GM21786 (cell line): ENCODE data around the gene HIVEP3.
"Not testable (repeated sequence)": the region's sequence is repeated elsewhere in the genome, so short reads cannot be mapped to it uniquely, and the experiment has no call there.

Experiments
- ATAC-seq: cut with Tn5 transposase; IDR thresholded peaks from one replicate; pipeline ENCODE4 v1.9.1; 2021; ENCODE audit not compliant: unreplicated experiment

HIVEP3 gene

GRCh38 chr1:41695118-41695745 lies 223.5 kb downstream of the HIVEP3 start:
- no peak for ATAC-seq

DNA sequence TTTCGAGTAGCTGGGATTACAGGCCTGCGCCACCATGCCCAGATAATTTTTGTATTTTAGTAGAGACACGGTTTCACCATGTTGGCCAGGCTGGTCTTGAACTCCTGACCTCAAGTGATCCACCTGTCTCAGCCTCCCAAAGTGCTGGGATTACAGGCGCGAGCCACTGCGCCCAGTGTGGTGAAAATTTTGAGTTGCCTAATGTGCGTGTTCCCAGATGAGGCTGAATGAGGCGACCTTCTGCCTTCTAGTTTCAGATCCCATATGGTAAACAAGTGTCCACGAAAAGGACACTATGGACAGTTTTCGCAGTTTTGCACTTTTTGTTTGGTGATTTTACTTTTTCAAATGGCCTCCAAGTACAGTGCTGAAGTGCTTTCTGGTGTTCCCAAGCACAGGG lies 226.8 kb downstream of the HIVEP3 start:
- ATAC-seq = not testable (repeated sequence)

- no peak for ATAC-seq
Observed at GRCh38 chr1:41691424-41691823, 227.3 kb downstream of the HIVEP3 start.

GRCh38 chr1:41690331-41690730 lies 228.4 kb downstream of the HIVEP3 start:
- ATAC-seq = no peak

- no peak for ATAC-seq
Observed at GRCh38 chr1:41689558-41689981, 229.2 kb downstream of the HIVEP3 start.

GRCh38 chr1:41689139-41689538 lies 229.6 kb downstream of the HIVEP3 start:
- no peak for ATAC-seq

DNA sequence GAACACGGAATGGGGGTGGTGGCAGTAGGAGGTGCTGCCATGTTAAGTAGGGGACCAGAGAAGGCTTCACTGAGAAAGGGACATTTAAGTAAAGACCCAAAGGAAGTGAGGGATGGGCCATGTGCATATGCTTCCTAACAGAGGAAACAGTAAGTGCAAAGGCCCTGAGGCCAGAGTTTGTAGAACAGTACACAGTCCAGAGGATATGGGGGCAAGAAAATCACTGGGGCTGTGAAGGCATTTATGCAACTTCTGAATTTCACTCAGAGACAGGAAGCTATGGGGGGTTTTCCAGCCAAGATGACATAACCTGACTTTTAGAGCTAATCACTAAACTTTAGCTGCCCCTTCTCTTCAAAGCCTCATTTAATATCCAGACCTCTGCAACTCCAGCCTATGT lies 231.7 kb downstream of the HIVEP3 start:
- no peak for ATAC-seq

DNA sequence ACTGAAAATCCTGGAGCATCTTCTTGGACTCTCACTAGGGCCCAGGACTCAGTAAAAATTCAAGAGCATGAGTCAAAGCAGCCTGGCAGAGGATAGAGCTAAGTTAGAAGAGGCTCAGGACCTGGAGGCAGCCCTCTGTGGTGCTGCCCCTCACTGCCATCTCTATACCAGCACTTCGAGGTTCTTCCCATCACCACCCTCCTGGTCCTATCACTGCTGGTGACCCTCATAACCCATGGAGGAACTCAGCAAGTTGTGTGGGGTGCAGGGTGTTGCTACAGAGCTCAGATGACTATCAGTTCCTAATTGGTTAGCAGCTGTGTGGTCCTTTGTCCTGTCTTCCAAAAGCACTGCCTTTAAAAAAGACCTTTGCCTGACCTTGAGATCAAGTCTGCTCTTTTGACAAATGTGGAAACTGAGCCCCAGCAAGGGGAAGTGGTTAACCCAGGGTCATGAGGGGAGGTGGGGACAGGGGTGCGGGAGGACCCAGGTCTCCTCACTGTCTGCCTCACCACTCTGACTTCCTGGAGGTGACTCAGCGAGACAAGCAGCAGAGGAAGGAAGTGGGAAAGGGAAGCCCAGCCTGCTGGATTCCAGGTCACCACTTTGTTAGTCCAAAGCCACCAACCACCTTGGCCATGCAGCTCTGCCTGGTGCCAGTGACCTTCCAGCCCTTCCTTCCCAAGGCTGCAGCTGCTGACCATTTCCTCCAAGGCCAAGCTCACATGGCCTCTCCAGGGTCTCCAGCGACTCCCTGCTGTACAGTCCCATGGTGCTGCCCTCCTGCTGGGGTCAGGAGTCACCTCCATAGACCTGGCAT lies 234.8 kb downstream of the HIVEP3 start:
- no peak for ATAC-seq

- no peak for ATAC-seq
Observed at GRCh38 chr1:41682845-41683625, 235.7 kb downstream of the HIVEP3 start.

DNA sequence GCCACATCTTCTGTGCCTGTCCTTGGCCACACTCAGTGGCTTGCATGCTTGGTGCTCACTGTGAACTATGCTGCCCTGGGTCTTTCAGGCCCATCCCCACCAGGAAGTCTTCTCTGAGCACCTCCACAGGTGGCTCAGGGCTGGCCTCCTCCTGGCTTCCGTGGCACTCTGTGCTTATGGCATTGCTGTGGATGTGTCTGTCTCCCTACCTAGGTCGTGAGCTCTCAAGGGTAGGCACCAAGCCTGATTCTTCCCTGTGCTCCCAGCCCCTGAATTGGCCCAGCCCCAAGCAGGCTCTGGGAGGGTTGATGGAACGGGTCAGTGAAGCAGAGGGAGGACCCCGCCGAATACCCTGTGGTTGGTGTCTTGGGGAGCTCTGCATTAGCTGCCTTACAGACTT lies 236.6 kb downstream of the HIVEP3 start:
- no peak for ATAC-seq

GRCh38 chr1:41681331-41682098 lies 237.2 kb downstream of the HIVEP3 start:
- ATAC-seq = no peak

- no peak for ATAC-seq
Observed at GRCh38 chr1:41679994-41680393, 238.7 kb downstream of the HIVEP3 start.

- no peak for ATAC-seq
Observed at GRCh38 chr1:41679531-41679930, 239.2 kb downstream of the HIVEP3 start.

GRCh38 chr1:41678111-41678878 lies 240.4 kb downstream of the HIVEP3 start:
- peak; percentile 67 for ATAC-seq

- no peak for ATAC-seq
Observed at GRCh38 chr1:41677620-41678019, 241.1 kb downstream of the HIVEP3 start.

DNA sequence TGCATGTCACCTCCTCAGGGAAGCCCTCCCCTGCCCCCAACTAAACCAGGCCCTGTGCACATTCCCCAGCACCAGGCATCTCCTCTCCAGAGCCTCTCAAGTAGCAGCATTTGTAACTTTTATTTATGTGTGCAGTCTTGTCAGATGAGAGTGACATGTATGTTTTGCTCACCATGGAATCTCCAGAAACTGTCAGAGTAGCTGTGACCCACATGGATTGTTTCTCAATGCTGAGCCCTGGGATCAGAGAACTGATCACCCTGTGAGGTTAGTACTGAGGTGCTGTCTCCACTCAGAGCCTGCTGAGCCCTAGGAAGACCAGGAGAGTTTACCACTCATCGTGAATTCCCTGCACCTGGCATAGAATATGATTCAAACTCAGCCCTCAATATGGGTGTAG lies 243.3 kb downstream of the HIVEP3 start:
- no peak for ATAC-seq

- no peak for ATAC-seq
Observed at GRCh38 chr1:41674522-41674921, 244.2 kb downstream of the HIVEP3 start.

DNA sequence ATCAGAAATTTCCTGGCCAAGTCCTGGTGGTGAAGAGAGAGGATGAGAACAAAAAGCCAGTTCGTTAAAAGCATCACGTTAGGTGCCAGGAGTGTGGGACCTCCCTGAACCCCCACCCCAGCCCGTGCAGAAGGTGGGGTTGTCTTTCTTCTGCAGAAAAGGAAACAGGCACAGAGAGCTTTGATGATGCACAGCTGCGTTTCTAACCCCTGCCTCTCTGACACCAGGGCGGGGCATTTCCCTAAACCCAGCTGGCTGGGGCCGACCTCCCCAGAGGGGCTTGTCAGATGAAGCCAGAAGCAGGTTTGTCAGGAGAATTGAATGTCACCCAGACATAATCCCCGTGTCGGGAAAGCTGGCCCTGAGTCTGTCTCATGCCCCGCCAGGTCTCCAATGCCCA lies 244.9 kb downstream of the HIVEP3 start:
- no peak for ATAC-seq

DNA sequence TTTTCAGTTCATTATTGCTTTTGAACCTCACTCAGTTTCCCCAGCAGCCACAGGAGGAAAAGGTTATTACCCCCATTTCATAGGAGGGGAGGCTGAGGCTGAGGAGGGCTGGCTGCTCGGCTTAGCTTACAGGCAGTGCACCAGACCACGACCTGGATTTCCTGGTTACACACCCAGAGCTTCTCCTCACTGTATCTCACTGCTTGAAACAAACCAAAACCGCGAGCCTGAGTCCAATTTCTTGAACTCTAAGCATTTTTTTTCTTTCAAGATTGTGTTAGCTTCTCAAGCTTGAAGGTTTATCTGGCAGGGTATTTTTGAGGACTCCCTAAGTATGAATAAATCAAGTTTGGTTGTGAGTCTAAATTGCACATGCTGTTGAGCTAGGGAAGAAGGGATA lies 245.3 kb downstream of the HIVEP3 start:
- peak; percentile 63 for ATAC-seq

GRCh38 chr1:41672641-41673361 lies 245.9 kb downstream of the HIVEP3 start:
- ATAC-seq = no peak
